ENCODE results near the gene CLN5.
"Not testable (repeated sequence)": the region's sequence is repeated elsewhere in the genome, so short reads cannot be mapped to it uniquely, and the experiment has no call there.

Gene CLN5

GRCh38 chr13:76991796-76992547 lies at the start of gene CLN5:
TSS of gene CLN5 (plus strand) at chr13:76992081. CDS start at chr13:76992099, 18 bp downstream.
- peak; percentile 88 for DNase-seq (ENCODE audit: low read depth)

GRCh38 chr13:76942363-76942762 lies 49.5 kb upstream of the CLN5 start:
- DNase-seq (ENCODE audit: low read depth) = no peak

- no peak for DNase-seq (ENCODE audit: low read depth)
Observed at GRCh38 chr13:76943646-76944045, 48.2 kb upstream of the CLN5 start.

GRCh38 chr13:76944456-76944855 lies 47.4 kb upstream of the CLN5 start:
- DNase-seq (ENCODE audit: low read depth) = peak; percentile 18

GRCh38 chr13:76948149-76948548 lies 43.7 kb upstream of the CLN5 start, which contains the start of gene ACOD1:
TSS of gene ACOD1 (plus strand) at chr13:76948511. CDS start at chr13:76948559, 48 bp downstream.
- no peak for DNase-seq (ENCODE audit: low read depth)

GRCh38 chr13:76950101-76950500 lies 41.8 kb upstream of the CLN5 start:
- no peak for DNase-seq (ENCODE audit: low read depth)

- no peak for DNase-seq (ENCODE audit: low read depth)
Observed at GRCh38 chr13:76953968-76954367, 37.9 kb upstream of the CLN5 start.

- DNase-seq (ENCODE audit: low read depth) = no peak
Observed at GRCh38 chr13:76954538-76954937, 37.3 kb upstream of the CLN5 start.

- no peak for DNase-seq (ENCODE audit: low read depth)
Observed at GRCh38 chr13:76955193-76955592, 36.7 kb upstream of the CLN5 start.

- DNase-seq (ENCODE audit: low read depth) = no peak
Observed at GRCh38 chr13:76955661-76956060, 36.2 kb upstream of the CLN5 start.

- DNase-seq (ENCODE audit: low read depth) = no peak
Observed at GRCh38 chr13:76958841-76959432, 32.9 kb upstream of the CLN5 start.

- DNase-seq (ENCODE audit: low read depth) = not testable (repeated sequence)
Observed at GRCh38 chr13:76959734-76960133, 32.1 kb upstream of the CLN5 start.

GRCh38 chr13:76965759-76966421 lies 26.0 kb upstream of the CLN5 start:
- DNase-seq (ENCODE audit: low read depth) = peak; percentile 93

- no peak for DNase-seq (ENCODE audit: low read depth)
Observed at GRCh38 chr13:76967031-76967430, 24.9 kb upstream of the CLN5 start.

GRCh38 chr13:76968041-76968440 lies 23.8 kb upstream of the CLN5 start:
- DNase-seq (ENCODE audit: low read depth) = no peak

- DNase-seq (ENCODE audit: low read depth) = no peak
Observed at GRCh38 chr13:76969488-76970365, 22.2 kb upstream of the CLN5 start.

- no peak for DNase-seq (ENCODE audit: low read depth)
Observed at GRCh38 chr13:76971215-76971614, 20.7 kb upstream of the CLN5 start.

- no peak for DNase-seq (ENCODE audit: low read depth)
Observed at GRCh38 chr13:76971851-76972829, 19.7 kb upstream of the CLN5 start.

- DNase-seq (ENCODE audit: low read depth) = no peak
Observed at GRCh38 chr13:76973920-76974617, 17.8 kb upstream of the CLN5 start.

- DNase-seq (ENCODE audit: low read depth) = no peak
Observed at GRCh38 chr13:76974618-76974975, 17.3 kb upstream of the CLN5 start.
